ENCODE data around the gene GPR157. TPM values are rescaled to one million over a fixed set of nuclear protein-coding genes. Genes with fewer than 3 reads are reported as not detected.

The GPR157 gene
- total and polyA plus RNA-seq, 2 of the 13 experiments (the other 11 are each of a cell fraction or from before 2014, with no cell fraction given): 10.1 to 19.2 TPM

- TF ChIP-seq SNRNP70 (IDR thresholded peaks at IDR 0.05; ENCODE audit: low read depth, low read length): no peak
- no peak for TF ChIP-seq ZNF124 (CRISPR knock-in tag; IDR thresholded peaks at IDR 0.05)
- no peak for TF ChIP-seq ZKSCAN8 (CRISPR knock-in tag; IDR thresholded peaks at IDR 0.05; ENCODE audit: borderline replicate concordance)
- no peak for TF ChIP-seq ZNF276 (CRISPR knock-in tag; IDR thresholded peaks at IDR 0.05; ENCODE audit: low read depth)
- TF ChIP-seq FOXM1 (CRISPR knock-in tag; IDR thresholded peaks at IDR 0.05): no peak
- no peak for TF ChIP-seq NONO (IDR thresholded peaks at IDR 0.05)
- no peak for TF ChIP-seq NONO (CRISPR knock-in tag; conservative IDR thresholded peaks at IDR 0.05)
- TF ChIP-seq KLF15 (CRISPR knock-in tag; IDR thresholded peaks at IDR 0.05; ENCODE audit: borderline replicate concordance): no peak
- TF ChIP-seq HMGXB4 (CRISPR knock-in tag; IDR thresholded peaks at IDR 0.05; ENCODE audit: borderline replicate concordance in 1 of 2, low read depth in 1 of 2): no peak
- TF ChIP-seq CCDC6 (CRISPR knock-in tag; IDR thresholded peaks at IDR 0.05): no peak
- no peak for TF ChIP-seq HMGA1 (CRISPR knock-in tag; conservative IDR thresholded peaks at IDR 0.05)
Measured at GRCh38 chr1:9086796-9087195, 42.1 kb downstream of the GPR157 start (continued).

Measured in HepG2 (cell line).